H1 (cell line): ENCODE results near the gene PRR36. TPM values are rescaled to one million over a fixed set of nuclear protein-coding genes. Genes with fewer than 3 reads are reported as not detected.

Source experiments
- BACH1 ChIP-seq: IDR thresholded peaks from 2 replicates; pipeline ENCODE4 v1.6.1; 2012; ENCODE audit warnings: low read length, improper control_type of control experiment
- BCL11A ChIP-seq, 2 experiments: IDR thresholded peaks; one replicate each; pipeline ENCODE4 v1.6.1; 2011; ENCODE audit warnings: low read depth in 2 of 2, low read length in 2 of 2, mild to moderate bottlenecking in 2 of 2
- BRCA1 ChIP-seq: IDR thresholded peaks from 2 replicates; pipeline ENCODE4 v1.6.1; 2012; ENCODE audit warnings: low read depth, low read length, improper control_type of control experiment
- CEBPB ChIP-seq: IDR thresholded peaks from 2 replicates; pipeline ENCODE4 v1.6.1; 2012; ENCODE audit warnings: low read depth, low read length
- CHD2 ChIP-seq: IDR thresholded peaks from 2 replicates; pipeline ENCODE4 v1.6.1; 2012; ENCODE audit warnings: low read length, improper control_type of control experiment
- CREB1 ChIP-seq: IDR thresholded peaks from 2 replicates; pipeline ENCODE4 v1.6.1; 2012; ENCODE audit warnings: inconsistent platforms
- EZH2 ChIP-seq: fragments of 200-600 bp; sonication (generic); IDR thresholded peaks from 2 replicates; pipeline ENCODE4 v1.7.1; 2012; ENCODE audit warnings: low read depth, mild to moderate bottlenecking, moderate library complexity, low read length, inconsistent platforms; ENCODE audit not compliant: severe bottlenecking
- FOSL1 ChIP-seq: IDR thresholded peaks from 2 replicates; pipeline ENCODE4 v1.6.1; 2011; ENCODE audit warnings: mild to moderate bottlenecking, low read depth, low read length, moderate library complexity; ENCODE audit not compliant: insufficient read depth
- GTF2F1 ChIP-seq: IDR thresholded peaks from 2 replicates; pipeline ENCODE4 v1.6.1; 2012; ENCODE audit warnings: low read depth, low read length, improper control_type of control experiment, borderline replicate concordance
- KDM4A ChIP-seq: IDR thresholded peaks from one replicate; pipeline ENCODE4 v1.7.1; 2012; ENCODE audit warnings: low read depth, mild to moderate bottlenecking, moderate library complexity, low read length, inconsistent platforms; ENCODE audit not compliant: severe bottlenecking
- KDM5A ChIP-seq: fragments of 200-600 bp; IDR thresholded peaks from 2 replicates; pipeline ENCODE4 v1.7.1; 2012; ENCODE audit warnings: mild to moderate bottlenecking, low read length, inconsistent platforms, mixed read lengths
- NRF1 ChIP-seq: IDR thresholded peaks from 2 replicates; pipeline ENCODE4 v1.6.1; 2011; ENCODE audit warnings: mild to moderate bottlenecking, low read depth, low read length, improper control_type of control experiment
- POLR2AphosphoS5 ChIP-seq: IDR thresholded peaks from 2 replicates; pipeline ENCODE4 v1.6.1; 2011; ENCODE audit warnings: low read depth, low read length
- SIN3A ChIP-seq, 2 experiments: IDR thresholded peaks in 1 of 2; conservative IDR thresholded peaks in 1 of 2; 2 replicates each; pipeline ENCODE4 v1.6.1; 2011 to 2012; ENCODE audit warnings: low read length in 2 of 2, improper control_type of control experiment in 1 of 2, low read depth in 1 of 2, mild to moderate bottlenecking in 1 of 2
- SP1 ChIP-seq: IDR thresholded peaks from 2 replicates; pipeline ENCODE4 v1.6.1; 2011; ENCODE audit warnings: low read depth, low read length
- SP2 ChIP-seq: IDR thresholded peaks from 2 replicates; pipeline ENCODE4 v1.6.1; 2012; ENCODE audit warnings: mild to moderate bottlenecking, low read length, inconsistent platforms
- SP4 ChIP-seq: IDR thresholded peaks from 2 replicates; pipeline ENCODE4 v1.6.1; 2012; ENCODE audit warnings: low read length, inconsistent platforms
- TAF1 ChIP-seq: IDR thresholded peaks from 2 replicates; pipeline ENCODE4 v1.6.1; 2011; ENCODE audit warnings: mild to moderate bottlenecking, low read depth, low read length
- TBP ChIP-seq: IDR thresholded peaks from 2 replicates; pipeline ENCODE4 v1.6.1; 2011; ENCODE audit warnings: low read depth, low read length, improper control_type of control experiment
- TCF12 ChIP-seq: IDR thresholded peaks from 2 replicates; pipeline ENCODE4 v1.6.1; 2011; ENCODE audit warnings: low read depth, mild to moderate bottlenecking, low read length
- polyA plus RNA-seq, 7 experiments: library from polyadenylated mRNA; depleted of rRNA in 3 of 7; stranded (reverse) in 5 of 7; unstranded in 2 of 7; fragments of >200 nt in 5 of 7; fragments of 200-250 nt in 2 of 7; gene quantifications; 1 replicate in 5 of 7; 2 replicates in 1 of 7; 4 replicates in 1 of 7; pipeline versions ENCODE4 v1.2.1 to v1.2.3, GENCODE V29; 2011 to 2013; ENCODE audit warnings: missing spikeins in 2 of 7, mixed read lengths in 2 of 7
- total RNA-seq: library from RNA; stranded (reverse); fragmentation: NEBNext Ultra II Directional; extraction: Animal tissue kit (Norgen Biotek cat#: 25700); gene quantifications from 2 replicates; pipeline ENCODE4 v1.2.1, GENCODE V29; 2021
- TF ChIP-seq, protein P1 (sequence below), 3 experiments: IDR thresholded peaks; 1 replicate in 2 of 3; 2 replicates in 1 of 3; pipeline versions ENCODE4 v1.5.1 to v1.6.1; 2011; ENCODE audit warnings: low read length in 3 of 3, mild to moderate bottlenecking in 3 of 3, inconsistent platforms in 2 of 3, low read depth in 1 of 3, moderate library complexity in 1 of 3; ENCODE audit not compliant: insufficient read depth in 1 of 3; ENCODE audit errors: control extremely low read depth in 1 of 3
- TF ChIP-seq, protein P2 (sequence below): IDR thresholded peaks from 2 replicates; pipeline ENCODE4 v1.6.1; 2012; ENCODE audit warnings: inconsistent platforms

Gene PRR36
- total and polyA plus RNA-seq, 2 of the 8 experiments (the other 6 are each of a cell fraction or from before 2014, with no cell fraction given): 1.6 to 23.9 TPM

- TF ChIP-seq BACH1: 0 out of 2 replicates have a peak, but pooled peaks have one; percentile 26
- TF ChIP-seq CEBPB: no peak
- no peak for TF ChIP-seq SP2
- no peak for TF ChIP-seq TBP
- TF ChIP-seq, protein P1, sequence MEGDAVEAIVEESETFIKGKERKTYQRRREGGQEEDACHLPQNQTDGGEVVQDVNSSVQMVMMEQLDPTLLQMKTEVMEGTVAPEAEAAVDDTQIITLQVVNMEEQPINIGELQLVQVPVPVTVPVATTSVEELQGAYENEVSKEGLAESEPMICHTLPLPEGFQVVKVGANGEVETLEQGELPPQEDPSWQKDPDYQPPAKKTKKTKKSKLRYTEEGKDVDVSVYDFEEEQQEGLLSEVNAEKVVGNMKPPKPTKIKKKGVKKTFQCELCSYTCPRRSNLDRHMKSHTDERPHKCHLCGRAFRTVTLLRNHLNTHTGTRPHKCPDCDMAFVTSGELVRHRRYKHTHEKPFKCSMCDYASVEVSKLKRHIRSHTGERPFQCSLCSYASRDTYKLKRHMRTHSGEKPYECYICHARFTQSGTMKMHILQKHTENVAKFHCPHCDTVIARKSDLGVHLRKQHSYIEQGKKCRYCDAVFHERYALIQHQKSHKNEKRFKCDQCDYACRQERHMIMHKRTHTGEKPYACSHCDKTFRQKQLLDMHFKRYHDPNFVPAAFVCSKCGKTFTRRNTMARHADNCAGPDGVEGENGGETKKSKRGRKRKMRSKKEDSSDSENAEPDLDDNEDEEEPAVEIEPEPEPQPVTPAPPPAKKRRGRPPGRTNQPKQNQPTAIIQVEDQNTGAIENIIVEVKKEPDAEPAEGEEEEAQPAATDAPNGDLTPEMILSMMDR (IDR thresholded peaks at IDR 0.05; ENCODE audit: control extremely low read depth in 1 of 3, insufficient read depth in 1 of 3, low read depth in 1 of 3, low read length in 3 of 3): peak; percentile 80 to 86 (median 81)
- no peak for TF ChIP-seq KDM5A
- TF ChIP-seq TAF1: 0 out of 2 replicates have a peak, but pooled peaks have one; percentile 3
- TF ChIP-seq GTF2F1: no peak
- TF ChIP-seq SP1: 0 out of 2 replicates have a peak, but pooled peaks have one; percentile 23
- TF ChIP-seq, protein P2, sequence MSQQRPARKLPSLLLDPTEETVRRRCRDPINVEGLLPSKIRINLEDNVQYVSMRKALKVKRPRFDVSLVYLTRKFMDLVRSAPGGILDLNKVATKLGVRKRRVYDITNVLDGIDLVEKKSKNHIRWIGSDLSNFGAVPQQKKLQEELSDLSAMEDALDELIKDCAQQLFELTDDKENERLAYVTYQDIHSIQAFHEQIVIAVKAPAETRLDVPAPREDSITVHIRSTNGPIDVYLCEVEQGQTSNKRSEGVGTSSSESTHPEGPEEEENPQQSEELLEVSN: no peak
- TF ChIP-seq EZH2: no peak
- TF ChIP-seq POLR2AphosphoS5: peak; percentile 43; the same call in 1 of the 2 replicates
- TF ChIP-seq SP4: 0 out of 2 replicates have a peak, but pooled peaks have one; percentile 26
- no peak for TF ChIP-seq BCL11A (IDR thresholded peaks at IDR 0.05; ENCODE audit: low read depth in 2 of 2, low read length in 2 of 2)
- TF ChIP-seq FOSL1: no peak
- TF ChIP-seq SIN3A (conservative IDR thresholded peaks at IDR 0.05 in 1 of 2, IDR thresholded peaks at IDR 0.05 in 1 of 2; ENCODE audit: low read depth in 1 of 2, low read length in 2 of 2): peak in 1 of 2 experiments; percentile 64; a peak in 1 of 4 replicates
- 0 out of 2 replicates have a peak, but pooled peaks have one; percentile 39 for TF ChIP-seq TCF12
- no peak for TF ChIP-seq BRCA1
- TF ChIP-seq KDM4A: no peak
- no peak for TF ChIP-seq NRF1
- no peak; the same call in 1 of the 2 replicates for TF ChIP-seq CHD2
- peak; percentile 71 for TF ChIP-seq CREB1
Observed at GRCh38 chr19:7868671-7869452, 5.3 kb downstream of the PRR36 start (continued).
